Muscle of back (tissue), 11 donors: ENCODE measurements around the gene SLC8A1. TPM values are rescaled to one million over a fixed set of nuclear protein-coding genes. Genes with fewer than 3 reads are reported as not detected.

Source experiments
- DNase-seq, 3 donors: peaks; one replicate each; pipeline versions ENCODE4 v3.0.0 to v3.0.0-alpha.2; 2013
- polyA plus RNA-seq, 10 donors: library from polyadenylated mRNA; unstranded; fragments of 120-200 nt; gene quantifications; one replicate each; pipeline ENCODE4 v1.2.1, GENCODE V29; 2013; ENCODE audit not compliant: insufficient read length in 10 of 10

SLC8A1 gene
- polyA plus RNA-seq, 10 donors = 4.9 to 11.4 (median 7.9) TPM

- no peak for DNase-seq
Measured at GRCh38 chr2:40193670-40194026, 258.2 kb downstream of the SLC8A1 start.

GRCh38 chr2:40192864-40193669 lies 258.8 kb downstream of the SLC8A1 start:
- peak in 1 of 3 donors; percentile 45 for DNase-seq

GRCh38 chr2:40190457-40190856 lies 261.4 kb downstream of the SLC8A1 start:
- DNase-seq = no peak

- DNase-seq = peak; percentile 77 to 90 (median 78)
Measured at GRCh38 chr2:40189881-40190280, 262.0 kb downstream of the SLC8A1 start.

GRCh38 chr2:40187054-40187453 lies 264.8 kb downstream of the SLC8A1 start:
- no peak for DNase-seq

- DNase-seq = no peak
Measured at GRCh38 chr2:40184551-40184950, 267.3 kb downstream of the SLC8A1 start.

GRCh38 chr2:40181855-40182254 lies 270.0 kb downstream of the SLC8A1 start:
- no peak for DNase-seq

- no peak for DNase-seq
Measured at GRCh38 chr2:40179801-40180200, 272.1 kb downstream of the SLC8A1 start.

GRCh38 chr2:40178971-40179370 lies 272.9 kb downstream of the SLC8A1 start:
- DNase-seq = no peak

- no peak for DNase-seq
Measured at GRCh38 chr2:40178171-40178778, 273.6 kb downstream of the SLC8A1 start.

GRCh38 chr2:40177366-40177765 lies 274.5 kb downstream of the SLC8A1 start:
- no peak for DNase-seq

GRCh38 chr2:40173276-40173675 lies 278.6 kb downstream of the SLC8A1 start:
- no peak for DNase-seq

GRCh38 chr2:40169856-40170255 lies 282.0 kb downstream of the SLC8A1 start:
- no peak for DNase-seq

- no peak for DNase-seq
Measured at GRCh38 chr2:40169430-40169829, 282.5 kb downstream of the SLC8A1 start.

GRCh38 chr2:40168546-40168945 lies 283.3 kb downstream of the SLC8A1 start:
- DNase-seq = no peak

GRCh38 chr2:40168032-40168431 lies 283.9 kb downstream of the SLC8A1 start:
- DNase-seq = no peak

- no peak for DNase-seq
Measured at GRCh38 chr2:40166006-40166405, 285.9 kb downstream of the SLC8A1 start.

GRCh38 chr2:40165509-40165844 lies 286.4 kb downstream of the SLC8A1 start:
- peak in 1 of 3 donors; percentile 25 for DNase-seq

- peak; percentile 35 to 85 (median 63) for DNase-seq
Measured at GRCh38 chr2:40164736-40165508, 287.0 kb downstream of the SLC8A1 start.

- DNase-seq = no peak
Measured at GRCh38 chr2:40161986-40162385, 289.9 kb downstream of the SLC8A1 start.

- peak in 1 of 3 donors; percentile 30 for DNase-seq
Measured at GRCh38 chr2:40160751-40161218, 291.1 kb downstream of the SLC8A1 start.

GRCh38 chr2:40159333-40159732 lies 292.6 kb downstream of the SLC8A1 start:
- DNase-seq = no peak

GRCh38 chr2:40158781-40159180 lies 293.1 kb downstream of the SLC8A1 start:
- DNase-seq = no peak
